GM12878 (cell line): ENCODE data around the gene LIM2. TPM values are rescaled to one million over a fixed set of nuclear protein-coding genes. Genes with fewer than 3 reads are reported as not detected.

Experiments used
- ATAC-seq: fragments of 200-7000 bp; cut with Tn5 transposase; 3 replicates; pipeline ENCODE4 v1.9.1; 2020; ENCODE audit warnings: mild to moderate bottlenecking, moderate library complexity
- BruUV-seq: library from RNA; stranded (reverse); fragments of 400-500 nt; replicated peaks from 2 replicates; lab custom pipeline; 2021; lab: Mats Ljungman, UMichigan
- CTCF ChIA-PET: fragments of 300-600 bp; sonication (Branson Sonifier 250); formaldehyde crosslinking; extraction: SDS; loops from one replicate; lab custom pipeline; 2021; ENCODE audit warnings: inconsistent platforms; lab: Yijun Ruan, JAX
- POLR2A ChIA-PET: fragments of 350-600 bp; formaldehyde crosslinking; extraction: SDS; loops from one replicate; lab custom pipeline; 2021; ENCODE audit warnings: inconsistent platforms; lab: Charles Lee
- RAD21 ChIA-PET: fragments of 300-600 bp; sonication (Branson Sonifier 250); formaldehyde crosslinking; loops from one replicate; lab custom pipeline; 2023; ENCODE audit warnings: antibody characterized with exemption; ENCODE audit not compliant: unreplicated experiment; lab: Charles Lee
- SMC1A ChIA-PET: fragments of 300-600 bp; sonication (Branson Sonifier 250); formaldehyde crosslinking; loops from one replicate; lab custom pipeline; 2023; ENCODE audit not compliant: unreplicated experiment, uncharacterized antibody; lab: Charles Lee
- DNase-seq: peaks from one replicate; pipeline ENCODE4 v3.0.0-alpha.2; 2011; ENCODE audit warnings: low read depth, low spot score
- FAIRE-seq: peaks from 3 replicates; lab custom pipeline; 2011; peaks lifted over from hg19 to GRCh38; lab: Jason Lieb, UNC
- H2AFZ ChIP-seq: 2 replicates; pipeline ENCODE4 v1.6.0; 2011; ENCODE audit warnings: low read depth, low read length, control low read depth; ENCODE audit not compliant: control insufficient read depth
- H3K27ac ChIP-seq: 2 replicates; pipeline ENCODE4 v1.5.1; 2011; ENCODE audit warnings: control low read depth; ENCODE audit not compliant: control insufficient read depth, insufficient read depth
- H3K27me3 ChIP-seq, 2 experiments: replicated peaks in 1 of 2; 2 replicates each; pipeline versions ENCODE4 v1.6.0 to v1.6.1; 2011; ENCODE audit warnings: low read length in 1 of 2; ENCODE audit not compliant: control insufficient read depth in 2 of 2, insufficient read depth in 2 of 2
- H3K36me3 ChIP-seq, 2 experiments: 2 replicates each; pipeline ENCODE4 v1.5.1; 2011; ENCODE audit warnings: low read length in 1 of 2; ENCODE audit not compliant: control insufficient read depth in 2 of 2, insufficient read depth in 2 of 2
- H3K4me1 ChIP-seq: 2 replicates; pipeline ENCODE4 v1.6.1; 2011; ENCODE audit warnings: mild to moderate bottlenecking, low read length, moderate library complexity, mixed read lengths; ENCODE audit not compliant: control insufficient read depth, insufficient read depth
- H3K4me2 ChIP-seq: 2 replicates; pipeline ENCODE4 v1.6.0; 2011; ENCODE audit warnings: control low read depth; ENCODE audit not compliant: control insufficient read depth, insufficient read depth
- H3K4me3 ChIP-seq: fragments of 200-600 bp; sonication (generic); 2 replicates; pipeline ENCODE4 v1.5.1; 2016
- H3K79me2 ChIP-seq: 2 replicates; pipeline ENCODE4 v1.6.0; 2011; ENCODE audit warnings: low read length; ENCODE audit not compliant: control insufficient read depth, insufficient read depth
- H3K9ac ChIP-seq: 2 replicates; pipeline ENCODE4 v1.8.0; 2011; ENCODE audit warnings: low read length, control low read depth, mixed read lengths; ENCODE audit not compliant: control insufficient read depth, insufficient read depth
- H3K9me3 ChIP-seq: replicated peaks from 3 replicates; pipeline ENCODE4 v1.5.1; 2011; ENCODE audit warnings: mild to moderate bottlenecking, low read length; ENCODE audit not compliant: control insufficient read depth, insufficient read depth
- H4K20me1 ChIP-seq: 2 replicates; pipeline ENCODE4 v1.6.0; 2011; ENCODE audit not compliant: control insufficient read depth, insufficient read depth
- ATF2 ChIP-seq: IDR thresholded peaks from 2 replicates; pipeline ENCODE4 v1.6.1; 2012; ENCODE audit warnings: low read length, inconsistent platforms
- BMI1 ChIP-seq: fragments of 450-650 bp; IDR thresholded peaks from 2 replicates; pipeline ENCODE4 v1.6.1; 2016; ENCODE audit warnings: mild to moderate bottlenecking, moderate library complexity, borderline replicate concordance
- CEBPB ChIP-seq, 2 experiments: fragments of 150-350 bp in 1 of 2; IDR thresholded peaks; 2 replicates each; pipeline ENCODE4 v1.6.1; 2012 to 2014; ENCODE audit warnings: low read depth in 2 of 2, low read length in 2 of 2, borderline replicate concordance in 1 of 2, inconsistent platforms in 1 of 2
- EED ChIP-seq: sonication (generic); IDR thresholded peaks from 2 replicates; pipeline ENCODE4 v1.6.1; 2016; ENCODE audit warnings: antibody characterized with exemption, low read depth
- HSF1 ChIP-seq: fragments of 150-350 bp; IDR thresholded peaks from 2 replicates; pipeline ENCODE4 v1.6.1; 2014; ENCODE audit warnings: mild to moderate bottlenecking, low read depth, low read length
- KDM1A ChIP-seq: fragments of 200-600 bp; sonication (generic); IDR thresholded peaks from 2 replicates; pipeline ENCODE4 v1.6.1; 2016; ENCODE audit warnings: borderline replicate concordance
- LARP7 ChIP-seq: fragments of 450-650 bp; IDR thresholded peaks from 2 replicates; pipeline ENCODE4 v1.6.1; 2017; ENCODE audit warnings: mild to moderate bottlenecking
- MYB ChIP-seq: fragments of 150-350 bp; IDR thresholded peaks from 2 replicates; pipeline ENCODE4 v1.6.1; 2014; ENCODE audit warnings: mild to moderate bottlenecking, low read depth, low read length, borderline replicate concordance
- NR2C1 ChIP-seq: fragments of 450-650 bp; IDR thresholded peaks from 2 replicates; pipeline ENCODE4 v1.6.1; 2017; ENCODE audit warnings: antibody characterized with exemption, mild to moderate bottlenecking, moderate library complexity
- PML ChIP-seq: IDR thresholded peaks from 2 replicates; pipeline ENCODE4 v1.6.1; 2012; ENCODE audit warnings: low read length, inconsistent platforms
- POLR2AphosphoS5 ChIP-seq: IDR thresholded peaks from 2 replicates; pipeline ENCODE4 v1.6.1; 2011; ENCODE audit warnings: mild to moderate bottlenecking, low read length, inconsistent platforms
- SMAD1 ChIP-seq: fragments of 450-650 bp; IDR thresholded peaks from 2 replicates; pipeline ENCODE4 v1.6.1; 2018; ENCODE audit warnings: mild to moderate bottlenecking, low read depth; ENCODE audit not compliant: partially characterized antibody
- SP1 ChIP-seq: IDR thresholded peaks from one replicate; pipeline ENCODE4 v1.6.1; 2011; ENCODE audit warnings: low read depth, low read length
- SRF ChIP-seq, 2 experiments: IDR thresholded peaks; 2 replicates each; pipeline ENCODE4 v1.6.1; 2011; ENCODE audit warnings: low read depth in 2 of 2, low read length in 2 of 2, mild to moderate bottlenecking in 1 of 2, moderate library complexity in 1 of 2
- SUZ12 ChIP-seq: fragments of 200-600 bp; sonication (generic); IDR thresholded peaks from one replicate; pipeline ENCODE4 v1.6.1; 2018; ENCODE audit warnings: antibody characterized with exemption, mild to moderate bottlenecking; ENCODE audit not compliant: unreplicated experiment
- ZBTB11 ChIP-seq: fragments of 450-650 bp; formaldehyde crosslinking; IDR thresholded peaks from 2 replicates; pipeline ENCODE4 v1.5.0; 2022; ENCODE audit warnings: mild to moderate bottlenecking, missing genetic modification characterization
- ZBTB4 ChIP-seq: fragments of 450-650 bp; formaldehyde crosslinking; IDR thresholded peaks from 2 replicates; pipeline ENCODE4 v1.4.0; 2022; ENCODE audit warnings: mild to moderate bottlenecking, moderate library complexity
- WGBS: methylation state at CpG from one replicate; pipeline ENCODE4 v1.1.6; 2016; ENCODE audit warnings: low lambda C conversion rate; ENCODE audit not compliant: insufficient replicate concordance, insufficient coverage; ENCODE audit errors: missing lambda C conversion rate; 5-methylcytosine and 5-hydroxymethylcytosine counted together
- in situ Hi-C: fragments of 300-500 bp; cut with MboI; formaldehyde crosslinking; loops from 9 replicates; pipeline ENCODE4 v1.14.3; 2018; ENCODE audit warnings: mixed read lengths
- intact Hi-C: fragments of 100-400 bp; cut with micrococcal nuclease; formaldehyde crosslinking; loops from one replicate; pipeline ENCODE4 v1.14.2; 2022; ENCODE audit not compliant: unreplicated experiment
- polyA plus RNA-seq, 11 experiments: library from polyadenylated mRNA; depleted of rRNA in 4 of 11; unstranded in 6 of 11; stranded (reverse) in 5 of 11; fragments of >200 nt; fragmentation: Nextera tagmentation in 4 of 11; fragmentation: Illumina TruSeq in 1 of 11; extraction: Ambion mirVana in 4 of 11; extraction: Trizol in 1 of 11; gene quantifications; 1 replicate in 1 of 11; 2 replicates in 10 of 11; pipeline versions ENCODE4 v1.2.1 to v1.2.3, GENCODE V29; 2011 to 2016; ENCODE audit warnings: inconsistent platforms in 2 of 11, missing spikeins in 2 of 11, low read depth in 1 of 11
- total RNA-seq, 4 experiments: library from RNA; depleted of rRNA in 3 of 4; stranded (reverse); fragments of >200 nt in 3 of 4; fragmentation: Illumina TruSeq in 1 of 4; extraction: Trizol in 1 of 4; gene quantifications; 2 replicates each; pipeline versions ENCODE4 v1.2.1 to v1.2.3, GENCODE V29; 2013 to 2021

The LIM2 gene
- total and polyA plus RNA-seq, 10 of the 15 experiments (the other 5 are each of a cell fraction or from before 2014, with no cell fraction given), result not detected

- ChIA-PET SMC1A (no interaction called here), RAD21 (no interaction called here), POLR2A (no interaction called here), CTCF (no interaction called here)
- Histone ChIP-seq H3K4me3 (no peak overlapping the region), H3K9ac (no peak overlapping the region), H3K27ac (no peak overlapping the region), H3K9me3 (no peaks in the 10 kb centered on the region; the same call in 2 of the 3 replicates), H3K36me3 (no peaks in the 10 kb centered on the region), H4K20me1 (no peaks in the 10 kb centered on the region), H3K4me1 (no peaks in the 10 kb centered on the region), H3K27me3 (no peaks in the 10 kb centered on the region), H2AFZ (no peak overlapping the region), H3K79me2 (no peaks in the 10 kb centered on the region), H3K4me2 (no peak overlapping the region)
- ATAC-seq (no peak), FAIRE-seq (no peak), DNase-seq (no peak)
- WGBS, result 66% methylated on average over 4 of the region's 4 CpGs
- intact Hi-C loops (loop anchor here (10.0 kb wide), 1 partner anchor 324 kb away; no protein-coding TSS in a partner anchor), in situ Hi-C loops (no loop called here)
- no TSS peak for BruUV-seq
- TF ChIP-seq BMI1 (no peak), ZBTB4 (CRISPR knock-in tag) (no peak), PML (no peak), LARP7 (no peak), EED (no peak), HSF1 (no peak), KDM1A (no peak), SRF (IDR thresholded peaks at IDR 0.05; ENCODE audit: low read depth in 2 of 2, low read length in 2 of 2) (no peak), ZBTB11 (no peak), NR2C1 (no peak), SMAD1 (no peak), POLR2AphosphoS5 (no peak), CEBPB (IDR thresholded peaks at IDR 0.05; ENCODE audit: borderline replicate concordance in 1 of 2, low read depth in 2 of 2, low read length in 2 of 2) (no peak), SUZ12 (no peak), ATF2 (no peak), MYB (no peak), SP1 (no peak)
These were observed 57.4 kb downstream of the LIM2 start for GRCh38 chr19:51330366-51330765.
